Panc1 (cell line): ENCODE measurements around the gene DIP2C. TPM values are rescaled to one million over a fixed set of nuclear protein-coding genes. Genes with fewer than 3 reads are reported as not detected.

Source experiments
- ATAC-seq: fragments of 200-7000 bp; cut with Tn5 transposase; 2 replicates; pipeline ENCODE4 v1.9.1; 2020; ENCODE audit warnings: mild to moderate bottlenecking, moderate library complexity
- BruUV-seq: library from RNA; stranded (reverse); fragments of 400-500 nt; replicated peaks from 2 replicates; lab custom pipeline; 2021; lab: Mats Ljungman, UMichigan
- CTCF ChIA-PET: fragments of 300-600 bp; sonication (Branson Sonifier 250); formaldehyde crosslinking; loops from one replicate; lab custom pipeline; 2022; ENCODE audit warnings: antibody characterized with exemption; lab: Charles Lee
- POLR2A ChIA-PET: fragments of 300-600 bp; sonication (Branson Sonifier 250); formaldehyde crosslinking; loops from one replicate; lab custom pipeline; 2022; ENCODE audit warnings: antibody characterized with exemption; lab: Charles Lee
- DNase-seq: peaks from one replicate; pipeline ENCODE4 v3.0.0-alpha.2; 2010; ENCODE audit warnings: low read depth, low spot score
- H3K27ac ChIP-seq: 2 replicates; pipeline ENCODE4 v1.5.1; 2011; ENCODE audit warnings: mild to moderate bottlenecking, low read length, inconsistent platforms
- H3K27me3 ChIP-seq: fragments of 200-500 bp; sonication (Bioruptor generic); 2 replicates; pipeline ENCODE4 v1.6.0; 2014; ENCODE audit warnings: low read length, inconsistent platforms; ENCODE audit not compliant: control insufficient read depth, insufficient read depth
- H3K36me3 ChIP-seq: fragments of 200-500 bp; sonication (Bioruptor generic); 2 replicates; pipeline ENCODE4 v1.5.1; 2014; ENCODE audit warnings: inconsistent platforms, mild to moderate bottlenecking, low read length, moderate library complexity; ENCODE audit not compliant: control insufficient read depth, insufficient read depth
- H3K4me1 ChIP-seq: 2 replicates; pipeline ENCODE4 v1.5.1; 2011; ENCODE audit warnings: inconsistent platforms, mild to moderate bottlenecking, low read length, moderate library complexity; ENCODE audit not compliant: control insufficient read depth, insufficient read depth
- H3K4me3 ChIP-seq, 2 experiments: 2 replicates each; pipeline ENCODE4 v1.5.1; 2011 to 2012; ENCODE audit warnings: low read depth in 2 of 2, low read length in 2 of 2, mild to moderate bottlenecking in 2 of 2, inconsistent platforms in 1 of 2, moderate library complexity in 1 of 2
- H3K9me3 ChIP-seq: fragments of 200-500 bp; sonication (Bioruptor generic); 2 replicates; pipeline ENCODE4 v1.5.1; 2014; ENCODE audit warnings: low read depth, mild to moderate bottlenecking, inconsistent platforms, low read length, moderate library complexity; ENCODE audit not compliant: control insufficient read depth, insufficient read depth
- CTCF ChIP-seq: fragments of 450-650 bp; IDR thresholded peaks from 2 replicates; pipeline ENCODE4 v1.5.1; 2017; ENCODE audit warnings: mild to moderate bottlenecking
- POLR2AphosphoS5 ChIP-seq: IDR thresholded peaks from 2 replicates; pipeline ENCODE4 v1.6.1; 2012; ENCODE audit warnings: mild to moderate bottlenecking, low read depth, low read length, moderate library complexity
- REST ChIP-seq, 2 experiments: IDR thresholded peaks; 2 replicates each; pipeline ENCODE4 v1.6.1; 2011 to 2012; ENCODE audit warnings: low read depth in 2 of 2, control low read depth in 1 of 2, low read length in 1 of 2, mild to moderate bottlenecking in 1 of 2, moderate library complexity in 1 of 2; ENCODE audit not compliant: insufficient read depth in 1 of 2
- SIN3A ChIP-seq: IDR thresholded peaks from 2 replicates; pipeline ENCODE4 v1.6.1; 2012; ENCODE audit warnings: low read depth, mild to moderate bottlenecking, low read length, moderate library complexity, borderline replicate concordance; ENCODE audit not compliant: insufficient read depth
- TCF7L2 ChIP-seq: IDR thresholded peaks from 2 replicates; pipeline ENCODE4 v1.6.1; 2011; ENCODE audit warnings: mild to moderate bottlenecking, low read depth, low read length, inconsistent platforms
- in situ Hi-C: cut with HindIII; loops from 2 replicates; pipeline ENCODE4 v1.10.0; 2016; ENCODE audit warnings: low sequenced_read_pairs, low pct_unique_long_range_greater_than_20kb
- intact Hi-C: fragments of 100-400 bp; cut with micrococcal nuclease; formaldehyde crosslinking; loops from one replicate; pipeline ENCODE4 v1.10.0; 2022; ENCODE audit not compliant: unreplicated experiment
- total RNA-seq: library from RNA; stranded (reverse); gene quantifications from one replicate; pipeline ENCODE4 v1.2.1, GENCODE V29; 2021; ENCODE audit not compliant: unreplicated experiment

DIP2C gene
- total RNA-seq, 1 experiment from 2014 or later, result 13.2 TPM

DNA sequence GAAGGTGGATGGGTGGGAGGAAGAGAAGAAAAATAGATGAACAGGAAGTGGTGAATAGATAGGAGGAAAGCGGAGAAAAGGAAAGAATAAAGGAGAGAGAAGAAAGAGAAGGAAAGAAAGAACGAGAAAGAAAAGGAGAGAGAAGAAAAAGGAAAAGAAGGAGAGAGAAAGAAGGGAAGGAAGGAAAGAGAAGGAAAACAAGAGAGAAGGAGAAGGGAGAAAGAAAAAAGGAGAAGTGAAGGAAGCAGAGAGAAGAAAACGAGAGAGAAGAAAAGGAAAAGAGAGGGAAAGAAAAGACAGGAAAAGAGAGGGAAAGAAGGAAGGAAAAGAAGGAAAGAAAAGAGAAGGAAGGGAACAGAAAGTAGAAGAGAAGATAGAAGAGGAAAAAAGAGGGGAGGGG, 211.8 kb downstream of the DIP2C start:
- no peaks in the 10 kb centered on the region; the same call in 1 of the 2 replicates for H3K4me1 ChIP-seq
- ChIA-PET CTCF (no interaction called here), POLR2A (no interaction called here)
- BruUV-seq, result no TSS peak
- no peaks in the 10 kb centered on the region for H3K27me3 ChIP-seq
- no peak overlapping the region for H3K27ac ChIP-seq
- in situ Hi-C loops, result no loop called here
- TF ChIP-seq SIN3A (no peak), POLR2AphosphoS5 (no peak), CTCF (no peak), TCF7L2 (no peak), REST (IDR thresholded peaks at IDR 0.05; ENCODE audit: insufficient read depth in 1 of 2, low read depth in 2 of 2, low read length in 1 of 2) (no peak)
- H3K36me3 ChIP-seq, result no peaks in the 10 kb centered on the region
- intact Hi-C loops, result no loop called here
- ATAC-seq (no peak), DNase-seq (no peak)
- no peaks in the 10 kb centered on the region for H3K9me3 ChIP-seq
- H3K4me3 ChIP-seq, result no peak overlapping the region

DNA sequence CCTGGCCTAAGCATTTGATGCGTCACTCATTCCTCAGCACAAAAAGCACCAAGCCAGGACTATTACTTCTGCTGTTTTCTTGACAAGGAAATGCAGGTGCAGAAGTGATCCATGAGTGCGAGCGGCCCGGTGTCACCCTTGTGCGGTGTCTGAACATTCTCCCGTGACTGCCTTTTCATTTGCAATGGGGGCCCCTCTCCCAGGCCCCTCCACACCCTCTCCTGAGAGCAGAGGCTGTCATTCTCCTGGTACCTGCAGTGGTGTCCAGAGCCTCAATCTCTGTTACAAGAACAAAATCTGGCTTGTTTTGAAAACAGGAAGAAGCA, 213.1 kb downstream of the DIP2C start:
- no TSS peak for BruUV-seq
- no peak for DNase-seq
- H3K27ac ChIP-seq, result no peak overlapping the region
- H3K36me3 ChIP-seq, result no peaks in the 10 kb centered on the region
- no peaks in the 10 kb centered on the region for H3K9me3 ChIP-seq
- H3K4me1 ChIP-seq, result no peaks in the 10 kb centered on the region; the same call in 1 of the 2 replicates
- intact Hi-C loops (no loop called here), in situ Hi-C loops (no loop called here)
- no peak overlapping the region for H3K4me3 ChIP-seq
- ChIA-PET POLR2A (no interaction called here), CTCF (no interaction called here)
- ATAC-seq, result no peak
- TF ChIP-seq SIN3A (no peak), POLR2AphosphoS5 (no peak), CTCF (no peak), TCF7L2 (no peak), REST (IDR thresholded peaks at IDR 0.05; ENCODE audit: insufficient read depth in 1 of 2, low read depth in 2 of 2, low read length in 1 of 2) (no peak)
- no peaks in the 10 kb centered on the region for H3K27me3 ChIP-seq
